ENCODE results near the gene MYRIP. TPM values are rescaled to one million over a fixed set of nuclear protein-coding genes. Genes with fewer than 3 reads are reported as not detected.

MYRIP gene
- total RNA-seq, 1 donor from 2014 or later: 12.5 TPM

- DNase-seq: no peak
Observed at GRCh38 chr3:39910135-39910534, 100.7 kb downstream of the MYRIP start.

GRCh38 chr3:39910826-39911464 is 101.5 kb downstream of the MYRIP start:
- DNase-seq: no peak

DNA sequence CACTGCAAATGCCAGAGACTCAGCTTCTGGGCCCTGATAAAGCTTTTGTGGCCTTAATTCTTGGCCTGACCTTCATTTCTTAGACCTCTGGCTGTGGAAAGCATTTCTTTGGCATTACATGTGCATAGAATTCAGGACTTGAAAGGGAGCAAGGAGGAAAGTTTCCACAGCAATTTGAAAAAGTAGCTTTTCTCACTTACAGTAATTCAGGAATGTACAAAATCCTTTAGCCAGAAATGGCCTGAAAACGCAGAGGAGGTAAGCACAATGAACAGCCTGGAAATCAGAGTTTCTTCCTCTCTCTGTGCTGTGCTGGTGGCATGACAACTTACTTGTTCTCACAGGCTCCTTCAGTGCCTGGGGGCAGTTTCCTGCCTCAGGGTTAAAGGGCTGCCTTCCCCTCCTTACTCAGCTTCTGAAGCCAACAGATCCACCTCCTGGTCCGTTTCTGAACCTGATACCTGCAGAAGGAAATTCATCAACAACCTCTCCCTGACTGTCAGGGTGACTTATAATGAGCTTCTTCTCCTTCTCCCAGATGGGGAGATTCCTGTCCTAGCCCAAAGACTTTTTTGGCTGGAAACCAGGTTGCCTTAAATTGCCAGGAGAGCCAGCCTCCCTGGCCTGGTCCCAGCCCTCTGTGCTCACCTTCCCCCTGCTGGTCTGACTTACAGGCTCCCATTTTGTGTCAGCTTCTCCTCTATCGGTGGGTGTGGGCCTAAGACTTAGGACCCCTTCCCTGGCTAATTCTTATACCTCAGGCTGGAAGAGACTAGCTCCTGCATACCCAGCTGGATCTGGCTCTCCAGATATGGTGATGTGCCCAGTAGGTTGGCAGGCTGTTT is 102.3 kb downstream of the MYRIP start:
- DNase-seq: no peak

DNA sequence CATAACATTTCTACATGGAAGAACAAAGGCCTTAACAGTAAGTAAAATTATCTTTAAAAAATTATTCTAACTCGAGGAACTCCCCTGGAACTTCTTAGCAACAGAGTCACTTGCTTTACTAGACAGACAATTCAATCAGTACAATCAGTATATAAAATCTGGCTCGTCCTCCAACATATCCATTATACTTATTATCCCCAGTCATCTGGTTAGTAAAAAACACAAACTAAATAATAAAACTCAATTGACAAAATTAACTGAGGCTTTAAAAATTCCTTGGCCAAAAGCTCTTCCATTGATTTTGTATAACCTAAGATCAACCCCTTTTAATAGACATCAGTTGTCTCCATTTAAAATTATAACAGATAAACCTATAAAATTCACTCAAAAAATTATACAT is 105.6 kb downstream of the MYRIP start:
- DNase-seq: no peak

- no peak for DNase-seq
Observed at GRCh38 chr3:39917065-39917773, 107.8 kb downstream of the MYRIP start.

- no peak for DNase-seq
Observed at GRCh38 chr3:39919281-39919680, 109.9 kb downstream of the MYRIP start.

GRCh38 chr3:39920271-39920670 is 110.9 kb downstream of the MYRIP start:
- no peak for DNase-seq

- DNase-seq: no peak
Observed at GRCh38 chr3:39927479-39927878, 118.1 kb downstream of the MYRIP start.

GRCh38 chr3:39933986-39934693 is 124.7 kb downstream of the MYRIP start:
- no peak for DNase-seq

DNA sequence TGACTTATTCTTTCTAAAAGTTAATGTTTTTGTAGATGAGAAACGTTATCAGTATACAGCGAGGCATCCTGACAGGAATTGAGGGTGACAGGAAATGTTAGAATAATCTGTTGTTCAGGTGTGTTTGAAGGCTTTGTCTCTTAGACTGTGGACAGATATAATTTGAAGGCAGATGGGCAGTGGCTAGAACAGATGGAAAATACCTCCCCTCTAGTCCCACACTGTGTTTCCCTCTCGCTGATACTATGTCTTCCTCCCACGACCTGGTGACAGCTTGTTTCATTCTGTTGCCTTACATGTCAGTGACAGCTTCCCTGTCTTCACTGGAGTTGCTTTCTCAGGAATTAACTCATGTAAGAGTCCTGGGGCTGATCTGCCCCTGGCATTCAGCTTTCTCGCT is 125.3 kb downstream of the MYRIP start:
- DNase-seq: no peak

DNA sequence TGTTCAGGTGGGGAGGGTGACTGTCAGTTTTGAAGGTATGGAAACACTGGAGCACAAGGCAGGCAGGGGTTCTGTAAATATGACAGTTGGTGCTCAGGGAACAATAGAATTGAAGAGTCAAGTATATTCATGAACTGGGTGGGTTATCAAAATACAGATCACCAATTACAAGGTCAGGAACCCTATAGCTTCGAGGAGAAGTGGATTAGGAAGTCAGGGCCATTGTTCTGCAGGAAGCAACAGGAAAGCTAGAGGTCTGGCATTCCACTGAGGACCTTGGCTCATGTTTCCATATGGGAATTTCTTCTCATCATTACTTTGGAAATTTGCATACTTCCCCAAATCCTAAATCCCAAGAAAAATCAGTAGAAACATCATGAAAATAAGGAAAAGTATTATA is 125.9 kb downstream of the MYRIP start:
- no peak for DNase-seq

- DNase-seq: no peak
Observed at GRCh38 chr3:39936848-39937247, 127.4 kb downstream of the MYRIP start.

DNA sequence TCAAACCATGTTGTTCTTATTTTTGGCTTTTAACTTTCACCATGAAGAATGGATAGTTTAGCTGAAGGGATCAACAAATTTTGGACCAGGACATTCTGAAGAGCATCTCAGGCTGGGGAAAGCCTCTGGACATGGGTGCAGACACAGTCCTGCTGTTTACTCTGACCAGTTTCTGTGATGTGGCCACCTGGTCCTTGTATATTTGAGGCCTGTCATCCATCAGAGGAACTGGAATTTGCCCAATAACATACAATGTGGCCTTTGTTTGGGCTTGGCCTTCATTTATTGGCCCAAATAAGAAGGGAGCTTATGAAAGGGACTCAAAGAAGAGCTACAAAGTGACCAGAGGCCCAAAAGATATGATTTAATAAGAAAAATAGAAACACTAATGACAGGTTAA is 127.9 kb downstream of the MYRIP start:
- DNase-seq: peak; percentile 26

- no peak for DNase-seq
Observed at GRCh38 chr3:39937874-39938273, 128.5 kb downstream of the MYRIP start.

DNA sequence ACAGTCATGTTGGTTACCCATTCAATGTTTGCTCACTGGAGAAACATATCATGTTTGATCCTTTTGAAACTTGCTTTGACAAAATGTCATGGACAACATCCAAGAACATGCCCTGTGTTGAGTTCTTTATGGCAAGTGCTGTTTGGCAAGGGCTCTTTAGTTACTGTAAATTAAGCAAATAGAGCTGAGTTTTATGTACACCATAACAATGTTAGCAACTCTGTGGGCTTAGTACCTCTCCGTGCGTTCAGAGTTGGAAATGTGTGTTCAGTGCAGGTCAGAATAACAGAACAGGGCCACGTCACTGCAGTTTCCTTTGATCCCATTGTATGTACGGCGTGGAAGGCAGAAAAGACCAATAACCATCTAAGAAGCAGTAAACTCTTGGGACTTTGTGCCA is 132.5 kb downstream of the MYRIP start:
- no peak for DNase-seq

DNA sequence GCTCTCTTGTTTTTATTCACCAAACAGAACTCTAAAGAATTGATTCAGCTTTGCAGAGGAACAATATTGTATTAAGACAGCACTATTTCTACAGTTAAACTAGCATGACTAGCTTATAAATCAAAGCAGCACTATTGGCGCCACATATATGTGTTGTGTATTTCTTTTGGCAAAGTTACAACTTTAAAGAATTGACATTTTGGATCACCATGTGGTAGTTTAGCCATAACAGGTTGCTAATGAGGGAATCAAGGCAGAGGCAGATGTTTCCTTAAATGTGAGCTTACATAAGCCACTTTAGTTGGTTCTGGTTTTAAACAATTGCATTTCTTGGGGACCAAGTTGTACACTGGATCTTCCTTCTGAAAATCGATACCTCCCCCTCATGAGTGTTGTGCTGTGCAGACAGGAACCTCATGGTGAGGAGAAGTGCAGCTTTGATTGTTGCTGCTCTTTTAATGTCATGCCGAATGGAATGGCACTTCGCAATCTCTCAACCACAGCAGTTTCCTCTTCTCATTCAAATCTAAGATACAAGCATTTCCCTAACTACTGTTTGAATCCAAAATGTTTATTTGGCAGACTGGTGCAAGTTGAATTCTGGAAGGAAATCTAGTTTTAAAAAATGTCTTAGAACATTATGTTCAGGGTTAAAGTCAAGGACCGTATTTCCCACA is 151.2 kb downstream of the MYRIP start:
- DNase-seq: no peak

GRCh38 chr3:39961230-39961629 is 151.8 kb downstream of the MYRIP start:
- DNase-seq: no peak

DNA sequence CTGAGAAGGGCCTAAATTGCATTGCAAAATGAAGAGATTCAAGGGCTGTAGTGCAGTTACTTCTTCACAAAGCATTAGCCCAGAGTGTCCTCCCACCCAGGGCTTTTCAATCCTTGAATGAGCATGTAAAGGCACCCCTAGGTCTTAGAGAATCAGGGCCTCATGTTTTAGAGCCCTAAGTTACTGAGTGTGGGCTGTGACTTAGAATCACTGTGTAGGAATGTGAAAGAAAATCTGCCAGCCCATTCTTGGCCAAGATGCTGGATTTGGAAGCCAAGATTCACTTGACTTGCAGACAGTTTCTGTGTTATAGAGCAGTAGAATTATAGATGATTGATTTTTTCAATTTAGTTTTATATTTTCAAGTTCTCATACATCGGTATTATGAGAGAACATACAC is 153.2 kb downstream of the MYRIP start:
- no peak for DNase-seq

- DNase-seq: no peak
Observed at GRCh38 chr3:39965461-39965860, 156.1 kb downstream of the MYRIP start.

DNA sequence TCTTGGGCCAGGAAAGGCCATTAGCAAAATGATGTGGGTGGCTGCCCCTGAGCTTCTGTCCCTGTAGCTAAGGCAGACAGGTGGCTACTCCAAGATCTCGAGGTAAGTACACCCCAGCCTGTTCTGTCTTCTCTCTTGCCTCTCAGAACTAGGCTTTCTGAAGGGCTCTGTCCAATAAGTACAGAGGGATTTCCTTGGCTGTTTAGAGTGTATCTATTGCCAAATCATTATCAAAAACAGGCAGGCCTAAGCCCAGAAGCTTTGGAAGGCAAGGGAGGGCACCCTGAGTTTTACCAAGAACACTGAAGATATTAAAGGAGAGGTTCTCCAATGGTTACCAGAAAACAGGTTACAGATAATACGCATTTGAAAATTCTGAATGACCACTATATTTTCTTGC is 156.6 kb downstream of the MYRIP start:
- DNase-seq: no peak

DNA sequence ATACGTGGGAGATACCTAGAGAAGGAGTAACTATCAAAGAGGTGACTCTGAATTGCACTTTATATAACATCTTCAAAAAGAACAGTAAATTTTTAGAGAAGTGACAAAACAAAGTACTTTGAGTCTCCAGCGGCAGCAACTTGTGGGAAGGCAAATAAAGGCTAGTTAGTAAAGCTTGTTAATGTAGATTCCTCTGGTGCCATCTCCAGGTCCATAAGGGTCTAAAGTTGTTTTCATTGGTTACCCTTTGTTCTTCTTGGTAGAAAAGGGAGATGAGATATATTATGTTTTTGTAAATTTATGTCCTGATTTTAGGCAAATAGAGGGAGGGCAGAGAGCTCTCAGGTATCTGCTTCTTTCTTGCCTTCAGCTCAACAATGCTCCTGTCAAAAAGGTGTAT is 161.6 kb downstream of the MYRIP start:
- DNase-seq: no peak

GRCh38 chr3:39971559-39972031 is 162.2 kb downstream of the MYRIP start:
- DNase-seq: no peak
